AG04449 (cell line): ENCODE measurements around the gene UNC45A.

Source experiments
- CTCF ChIA-PET: fragments of 350-600 bp; formaldehyde crosslinking; extraction: SDS; loops from one replicate; lab custom pipeline; 2021; ENCODE audit warnings: antibody characterized with exemption; lab: Yijun Ruan, JAX
- POLR2A ChIA-PET: fragments of 400-600, 350-600 bp; formaldehyde crosslinking; extraction: SDS; loops from one replicate; lab custom pipeline; 2020; ENCODE audit warnings: antibody characterized with exemption, inconsistent platforms; lab: Yijun Ruan, JAX
- DNase-seq: peaks from one replicate; pipeline ENCODE4 v3.0.0-alpha.2; 2010; ENCODE audit warnings: low read depth, low spot score
- H3K4me3 ChIP-seq: 2 replicates; pipeline ENCODE4 v1.5.1; 2011; ENCODE audit warnings: low read depth, mild to moderate bottlenecking, control low read depth, low read length
- TF ChIP-seq, protein P1 (sequence below): IDR thresholded peaks from one replicate; pipeline ENCODE4 v1.5.1; 2011; ENCODE audit warnings: mild to moderate bottlenecking, moderate library complexity, low read length, control low read depth, inconsistent platforms; ENCODE audit not compliant: insufficient read depth; ENCODE audit errors: missing control alignments

Gene UNC45A

GRCh38 chr15:90956274-90957030 lies 21.4 kb downstream of the UNC45A start:
- ChIA-PET POLR2A (interaction anchor here (0.6 to 2.1 kb wide), 5 partner anchors 8 to 93 kb away, joined by 3 to 5 read pairs (median 4); partner anchors contain the start of genes HDDC3 and UNC45A), CTCF (interaction anchor here (0.6 to 21.6 kb wide), 30 partner anchors 12 to 316 kb away, joined by 3 to 479 read pairs (median 5); partner anchors contain the start of genes HDDC3, UNC45A and VPS33B)
- DNase-seq, result no peak
- peak overlapping the region; percentile 68 for H3K4me3 ChIP-seq
- TF ChIP-seq, protein P1, sequence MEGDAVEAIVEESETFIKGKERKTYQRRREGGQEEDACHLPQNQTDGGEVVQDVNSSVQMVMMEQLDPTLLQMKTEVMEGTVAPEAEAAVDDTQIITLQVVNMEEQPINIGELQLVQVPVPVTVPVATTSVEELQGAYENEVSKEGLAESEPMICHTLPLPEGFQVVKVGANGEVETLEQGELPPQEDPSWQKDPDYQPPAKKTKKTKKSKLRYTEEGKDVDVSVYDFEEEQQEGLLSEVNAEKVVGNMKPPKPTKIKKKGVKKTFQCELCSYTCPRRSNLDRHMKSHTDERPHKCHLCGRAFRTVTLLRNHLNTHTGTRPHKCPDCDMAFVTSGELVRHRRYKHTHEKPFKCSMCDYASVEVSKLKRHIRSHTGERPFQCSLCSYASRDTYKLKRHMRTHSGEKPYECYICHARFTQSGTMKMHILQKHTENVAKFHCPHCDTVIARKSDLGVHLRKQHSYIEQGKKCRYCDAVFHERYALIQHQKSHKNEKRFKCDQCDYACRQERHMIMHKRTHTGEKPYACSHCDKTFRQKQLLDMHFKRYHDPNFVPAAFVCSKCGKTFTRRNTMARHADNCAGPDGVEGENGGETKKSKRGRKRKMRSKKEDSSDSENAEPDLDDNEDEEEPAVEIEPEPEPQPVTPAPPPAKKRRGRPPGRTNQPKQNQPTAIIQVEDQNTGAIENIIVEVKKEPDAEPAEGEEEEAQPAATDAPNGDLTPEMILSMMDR, result peak; percentile 81

- DNase-seq, result no peak
- TF ChIP-seq, protein P1, result no peak
- peak overlapping the region; percentile 68 for H3K4me3 ChIP-seq
- ChIA-PET CTCF (interaction anchor here (0.6 to 21.6 kb wide), 29 partner anchors 12 to 316 kb away, joined by 3 to 479 read pairs (median 5); partner anchors contain the start of genes HDDC3, UNC45A and VPS33B), POLR2A (interaction anchor here (0.8 to 2.1 kb wide), 2 partner anchors 22 to 93 kb away, joined by 4 to 5 read pairs; partner anchors contain the start of gene UNC45A)
These were observed 22.1 kb downstream of the UNC45A start for GRCh38 chr15:90957031-90957790.

- POLR2A ChIA-PET, result interaction anchor here (2.1 kb wide), 1 partner anchor 23 kb away, joined by 5 read pairs; the partner anchor contains the start of gene UNC45A
- CTCF ChIA-PET, result interaction anchor here (0.7 to 21.6 kb wide), 19 partner anchors 11 to 563 kb away, joined by 3 to 479 read pairs (median 14); partner anchors contain the start of genes HDDC3, UNC45A and VPS33B
- peak overlapping the region; percentile 68 for H3K4me3 ChIP-seq
- TF ChIP-seq, protein P1, result no peak
- DNase-seq, result no peak
These were observed 22.7 kb downstream of the UNC45A start for GRCh38 chr15:90957791-90958190.

GRCh38 chr15:90959028-90959595 lies 24.0 kb downstream of the UNC45A start:
- no peak overlapping the region for H3K4me3 ChIP-seq
- DNase-seq, result no peak
- ChIA-PET POLR2A (no interaction called here), CTCF (interaction anchor here (2.7 to 21.6 kb wide), 7 partner anchors 10 to 310 kb away, joined by 7 to 479 read pairs (median 101); partner anchors contain the start of genes HDDC3 and UNC45A)
- TF ChIP-seq, protein P1, result no peak

GRCh38 chr15:90959894-90960293 lies 24.8 kb downstream of the UNC45A start:
- ChIA-PET CTCF (interaction anchor here (6.9 to 21.6 kb wide), 4 partner anchors 9 to 89 kb away, joined by 101 to 479 read pairs (median 181); partner anchors contain the start of genes HDDC3 and UNC45A), POLR2A (no interaction called here)
- TF ChIP-seq, protein P1, result no peak
- no peak for DNase-seq
- no peak overlapping the region for H3K4me3 ChIP-seq
